OCI-LY3 (cell line): ENCODE data around the gene ADRA2B.
"Not testable (repeated sequence)": the region's sequence is repeated elsewhere in the genome, so short reads cannot be mapped to it uniquely, and the experiment has no call there.

Experiments
- H2AFZ ChIP-seq: fragments of 200-600, 300-600 bp; shearing (Covaris generic); 2 replicates; pipeline ENCODE4 v1.6.0; 2014; ENCODE audit warnings: antibody characterized with exemption, low read depth, low read length
- H3K27ac ChIP-seq: fragments of 200-600, 300-600 bp; sonication (generic); 2 replicates; pipeline ENCODE4 v1.5.1; 2014; ENCODE audit warnings: mild to moderate bottlenecking, low read length, moderate library complexity, mixed read lengths
- H3K27me3 ChIP-seq: fragments of 200-600, 300-600 bp; sonication (generic); 2 replicates; pipeline ENCODE4 v1.6.1; 2014; ENCODE audit warnings: low read depth, low read length, mixed read lengths
- H3K36me3 ChIP-seq: fragments of 200-600, 300-600 bp; sonication (generic); replicated peaks from 2 replicates; pipeline ENCODE3; 2014; ENCODE audit warnings: low read depth, low read length, mixed read lengths
- H3K4me1 ChIP-seq: fragments of 300-600, 200-600 bp; sonication (generic); 2 replicates; pipeline ENCODE4 v1.6.1; 2014; ENCODE audit warnings: low read length, mixed read lengths
- H3K4me2 ChIP-seq: fragments of 200-600, 300-600 bp; sonication (generic); 2 replicates; pipeline ENCODE4 v1.6.1; 2014; ENCODE audit warnings: low read length, mixed read lengths
- H3K4me3 ChIP-seq: fragments of 300-600, 200-600 bp; sonication (generic); 2 replicates; pipeline ENCODE4 v1.5.1; 2014; ENCODE audit warnings: antibody characterized with exemption, mild to moderate bottlenecking, low read length, moderate library complexity
- H3K79me2 ChIP-seq: fragments of 300-600, 200-600 bp; shearing (Covaris generic); 2 replicates; pipeline ENCODE4 v1.6.1; 2014; ENCODE audit warnings: mild to moderate bottlenecking, low read length, mixed read lengths
- H3K9ac ChIP-seq: fragments of 300-600, 200-600 bp; shearing (Covaris generic); 2 replicates; pipeline ENCODE4 v1.6.0; 2014; ENCODE audit warnings: mild to moderate bottlenecking, low read length, moderate library complexity
- H3K9me3 ChIP-seq: fragments of 200-600, 300-600 bp; shearing (Covaris generic); 2 replicates; pipeline ENCODE4 v1.6.1; 2014; ENCODE audit warnings: low read length, mixed read lengths; ENCODE audit not compliant: insufficient read depth
- H4K20me1 ChIP-seq: fragments of 200-600, 300-600 bp; sonication (generic); 2 replicates; pipeline ENCODE4 v1.6.1; 2016; ENCODE audit warnings: low read length, mixed read lengths; ENCODE audit not compliant: insufficient read depth

Gene ADRA2B

DNA sequence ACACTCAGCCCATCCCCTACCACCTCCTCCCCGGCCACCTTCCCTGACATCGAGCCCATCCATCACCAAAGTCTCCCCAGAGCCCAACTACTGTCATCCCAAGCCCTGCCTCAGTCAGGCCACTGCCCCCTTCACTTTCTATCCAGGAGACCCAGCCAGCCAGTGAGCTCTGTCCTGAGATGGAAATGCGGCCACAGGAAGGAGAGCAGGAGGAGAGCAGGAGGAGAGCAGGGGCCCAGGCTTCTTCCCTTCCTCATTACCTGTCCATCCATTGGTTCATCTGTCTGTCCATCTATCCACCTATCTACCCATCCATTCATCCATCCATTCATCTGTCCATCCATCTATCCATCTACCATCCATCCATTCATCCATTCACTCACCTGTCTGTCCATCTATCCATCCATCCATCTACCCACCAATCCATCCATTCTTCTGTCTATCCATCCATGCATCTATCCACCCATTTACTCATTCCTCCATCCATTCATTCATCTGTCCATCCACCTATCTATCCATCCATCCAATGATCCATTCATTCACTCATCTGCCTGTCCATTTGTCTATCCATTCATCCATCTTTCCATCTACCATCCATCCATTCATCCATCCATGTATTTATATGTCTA is 52.2 kb downstream of the ADRA2B start:
- H3K79me2 ChIP-seq, H3K27me3 ChIP-seq, H3K4me1 ChIP-seq, H3K9me3 ChIP-seq, H2AFZ ChIP-seq, H4K20me1 ChIP-seq, H3K36me3 ChIP-seq, H3K4me3 ChIP-seq, H3K4me2 ChIP-seq, H3K9ac ChIP-seq, H3K27ac ChIP-seq: not testable (repeated sequence)

DNA sequence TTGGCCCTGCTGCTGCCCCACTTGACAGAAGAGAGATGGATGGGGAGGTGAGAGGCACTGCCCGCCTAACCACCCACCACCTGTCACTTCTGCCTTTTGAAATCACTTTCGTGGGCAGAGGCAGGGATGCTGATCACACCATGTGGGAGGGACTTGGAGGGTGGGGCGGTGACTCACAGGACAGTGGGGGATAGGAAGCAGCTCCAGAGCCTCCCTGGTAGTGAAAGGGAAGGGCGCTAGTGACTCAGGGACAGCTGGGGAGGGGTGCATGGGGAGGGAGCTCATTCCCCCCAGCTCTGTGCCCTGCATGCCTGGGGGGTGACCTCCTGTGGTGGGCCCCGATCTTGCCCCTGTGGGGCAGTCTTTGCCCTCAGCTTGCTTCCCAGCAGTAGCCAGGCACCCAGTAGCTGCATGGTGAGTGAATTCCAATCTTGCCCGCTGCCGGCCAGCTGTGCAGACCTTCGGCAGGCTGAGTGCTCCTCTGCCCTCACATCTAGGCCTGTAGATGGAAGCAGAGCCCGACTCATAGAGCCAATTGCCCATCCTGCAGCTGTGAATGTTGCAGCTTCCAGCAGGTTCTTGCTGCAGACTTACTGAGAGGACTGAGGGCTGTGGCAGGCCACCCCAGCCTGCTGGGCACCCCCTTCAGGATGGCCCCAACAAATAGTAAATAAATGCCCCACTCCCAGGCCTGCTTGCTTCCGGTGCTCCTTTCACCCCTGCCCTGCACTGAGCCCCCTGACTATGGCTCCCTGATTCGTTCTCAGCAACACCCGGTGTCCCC is 53.1 kb downstream of the ADRA2B start:
- H3K9me3 ChIP-seq, H3K27me3 ChIP-seq, H3K79me2 ChIP-seq, H3K4me1 ChIP-seq, H4K20me1 ChIP-seq, H2AFZ ChIP-seq, H3K4me3 ChIP-seq, H3K36me3 ChIP-seq, H3K9ac ChIP-seq, H3K27ac ChIP-seq, H3K4me2 ChIP-seq: not testable (repeated sequence)
